T-helper 1 cell (primary cell): ENCODE results near the gene SARM1.
A peak's percentile ranks its signal among the peaks of the same experiment; 100 is the strongest.

ENCODE experiments used
- DNase-seq, 5 donors: peaks; one replicate each; pipeline ENCODE4 v3.0.0-alpha.2; 2012 to 2020

SARM1 gene

DNA sequence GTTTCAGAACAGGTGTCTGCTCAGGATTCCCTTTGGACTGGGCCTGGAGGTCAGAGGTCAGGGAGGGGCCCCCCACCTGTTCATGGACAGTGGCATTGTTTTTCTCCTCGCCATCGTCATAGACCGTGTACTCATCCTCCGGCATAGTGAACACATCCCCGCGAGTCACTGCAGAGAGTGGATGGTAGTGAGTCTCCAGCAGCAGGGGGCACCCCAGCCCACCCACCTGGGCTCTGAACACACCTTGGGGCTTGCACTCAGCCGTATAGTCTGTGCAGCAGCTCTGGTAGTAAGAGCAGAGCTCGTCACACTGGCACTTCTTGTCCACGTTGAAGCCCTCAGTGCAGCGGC, 1.8 kb upstream of the SARM1 start:
- no peak for DNase-seq

DNA sequence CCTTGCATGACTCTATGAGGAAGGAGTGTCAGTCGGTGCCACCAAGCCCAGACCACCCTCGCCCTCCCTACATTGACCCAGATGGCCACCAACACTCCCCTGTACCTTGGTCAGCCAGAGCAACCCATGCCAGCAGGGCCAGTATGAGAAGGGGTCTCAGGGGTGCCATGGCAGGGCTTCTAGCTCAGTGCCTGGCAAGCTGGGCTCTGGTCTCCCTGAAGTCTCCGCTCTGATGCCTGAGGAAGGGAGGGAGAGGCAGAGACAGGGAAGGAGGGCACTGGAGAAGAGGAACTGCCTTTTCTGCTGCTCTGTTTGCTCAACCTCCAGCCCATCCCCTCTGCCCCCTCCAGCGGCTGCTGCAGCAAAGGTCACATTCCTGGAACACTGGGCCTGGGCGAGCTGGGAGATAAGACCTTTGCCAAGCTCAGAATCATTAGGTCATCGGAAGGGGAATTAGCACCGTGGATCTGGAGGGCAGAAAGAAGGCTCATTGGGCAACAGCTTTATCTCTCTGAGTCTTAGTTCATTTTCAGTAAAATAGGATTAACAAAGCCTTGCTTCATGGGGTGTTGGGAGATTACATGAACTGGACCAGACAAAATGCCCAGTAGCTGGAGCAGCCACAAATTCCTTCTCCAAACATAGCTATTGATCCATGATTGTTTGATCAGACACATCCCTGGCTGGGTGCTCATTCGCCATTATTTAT, 1.3 kb upstream of the SARM1 start, which contains the start of gene VTN:
Gene VTN, minus strand, starts transcription at position 273 of the 709 bp plus-strand sequence. Its CDS starts 104 bp downstream, at position 169.
- DNase-seq, result no peak

DNA sequence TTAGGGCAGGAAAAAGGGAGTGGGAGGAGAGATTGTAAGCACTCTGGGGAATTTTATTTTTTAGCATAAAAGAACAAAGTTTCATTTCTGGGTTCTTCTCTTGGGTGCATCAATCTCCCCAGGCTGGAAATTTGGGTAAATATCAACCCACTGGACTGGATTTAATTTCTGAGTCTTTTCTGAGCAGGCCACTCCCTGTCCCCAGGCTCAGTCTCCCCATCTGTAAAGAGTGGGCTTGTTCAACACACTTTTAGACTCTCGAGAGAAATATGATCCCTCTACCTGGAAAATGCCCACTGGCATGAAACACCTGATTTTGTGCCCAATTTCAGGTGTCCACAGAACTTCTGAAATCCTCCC, 770 bp upstream of the SARM1 start:
- no peak for DNase-seq

DNA sequence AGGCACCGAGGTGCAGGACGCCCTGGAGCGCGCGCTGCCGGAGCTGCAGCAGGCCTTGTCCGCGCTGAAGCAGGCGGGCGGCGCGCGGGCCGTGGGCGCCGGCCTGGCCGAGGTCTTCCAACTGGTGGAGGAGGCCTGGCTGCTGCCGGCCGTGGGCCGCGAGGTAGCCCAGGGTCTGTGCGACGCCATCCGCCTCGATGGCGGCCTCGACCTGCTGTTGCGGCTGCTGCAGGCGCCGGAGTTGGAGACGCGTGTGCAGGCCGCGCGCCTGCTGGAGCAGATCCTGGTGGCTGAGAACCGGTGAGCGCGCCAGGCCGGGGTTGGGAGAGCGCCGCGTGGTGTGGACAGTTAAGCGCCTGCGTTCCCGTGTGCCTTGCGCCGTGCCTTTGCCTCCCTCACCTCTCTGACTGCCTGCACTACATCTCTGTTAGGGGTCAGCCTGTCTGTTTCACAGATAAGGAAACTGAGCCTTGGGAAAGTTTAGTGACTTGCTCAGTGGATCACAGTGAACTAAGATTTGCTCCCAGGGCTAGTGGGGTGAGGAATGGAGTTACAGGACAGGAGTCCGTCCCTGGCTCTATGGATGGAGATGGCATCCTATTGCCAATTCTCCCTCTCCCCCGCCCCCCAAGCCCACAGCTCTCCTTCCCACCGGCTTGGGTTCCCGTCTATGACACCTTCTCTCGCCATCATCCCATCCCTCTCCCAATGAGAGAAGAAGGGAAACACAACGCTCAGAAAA, 880 bp downstream of the SARM1 start:
- DNase-seq, result peak in 1 of 5 donors; percentile 35

DNA sequence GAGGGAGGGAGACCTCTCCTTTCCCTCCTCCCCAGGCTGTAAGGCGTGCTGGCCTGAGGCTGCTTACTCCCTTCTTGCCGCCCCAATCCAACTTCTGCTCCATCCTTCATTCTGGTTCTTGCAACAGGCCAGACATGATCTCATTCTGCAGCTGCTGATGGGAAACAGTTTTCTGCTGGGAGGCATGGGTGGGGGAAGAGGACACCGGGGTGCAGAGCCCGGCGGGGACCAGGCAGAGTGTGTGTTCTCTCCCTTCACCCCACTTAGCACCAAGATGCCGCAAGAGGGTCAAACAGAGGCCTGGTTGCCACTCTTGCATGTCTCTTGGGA, 1.4 kb downstream of the SARM1 start:
- no peak for DNase-seq

DNA sequence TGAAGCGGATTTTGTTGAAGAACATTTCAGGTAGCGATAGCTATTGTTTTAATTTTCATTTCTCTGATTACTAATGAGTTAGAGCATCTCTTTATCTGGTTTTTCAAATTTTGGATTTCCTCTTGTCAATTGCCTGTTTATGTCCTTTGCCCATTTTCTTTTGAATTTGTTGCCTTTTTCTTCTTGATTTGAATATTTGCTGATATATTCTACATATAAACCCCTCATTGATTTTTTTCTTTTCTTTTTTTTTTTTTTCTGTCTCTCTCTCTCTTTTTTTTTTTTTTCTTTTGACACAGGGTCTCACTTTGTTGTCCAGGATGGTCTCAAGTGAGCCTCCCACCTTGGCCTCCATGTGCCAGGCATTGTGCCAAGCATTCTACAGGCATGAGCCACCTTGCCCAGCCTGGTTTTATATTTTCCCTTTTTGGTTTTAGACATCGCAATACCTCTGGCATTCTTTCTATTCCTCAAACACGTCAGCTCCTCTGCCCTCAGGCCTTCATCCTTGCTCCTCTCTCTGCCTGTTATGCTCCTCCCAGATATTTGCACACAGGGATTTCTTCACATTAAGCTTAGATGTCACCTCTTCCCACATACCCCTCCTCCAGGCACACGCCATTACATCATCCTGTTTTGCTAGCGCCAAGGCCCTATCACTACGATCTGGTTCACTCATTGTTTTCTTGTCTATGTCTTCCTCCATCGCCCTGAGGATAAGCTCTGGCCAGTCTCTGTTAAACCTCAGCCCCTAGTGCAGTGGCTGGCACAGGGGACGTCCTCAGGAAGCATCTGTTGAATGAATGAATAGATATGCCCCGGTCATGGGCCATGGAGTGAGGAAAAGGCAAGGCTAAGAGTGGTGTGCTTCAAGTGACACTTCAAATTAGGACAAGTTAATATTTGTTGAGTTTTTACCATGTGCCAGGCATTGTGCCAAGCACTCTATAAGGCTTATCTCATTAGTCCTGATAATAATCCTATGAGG, 8.6 kb downstream of the SARM1 start:
- DNase-seq, result no peak

DNA sequence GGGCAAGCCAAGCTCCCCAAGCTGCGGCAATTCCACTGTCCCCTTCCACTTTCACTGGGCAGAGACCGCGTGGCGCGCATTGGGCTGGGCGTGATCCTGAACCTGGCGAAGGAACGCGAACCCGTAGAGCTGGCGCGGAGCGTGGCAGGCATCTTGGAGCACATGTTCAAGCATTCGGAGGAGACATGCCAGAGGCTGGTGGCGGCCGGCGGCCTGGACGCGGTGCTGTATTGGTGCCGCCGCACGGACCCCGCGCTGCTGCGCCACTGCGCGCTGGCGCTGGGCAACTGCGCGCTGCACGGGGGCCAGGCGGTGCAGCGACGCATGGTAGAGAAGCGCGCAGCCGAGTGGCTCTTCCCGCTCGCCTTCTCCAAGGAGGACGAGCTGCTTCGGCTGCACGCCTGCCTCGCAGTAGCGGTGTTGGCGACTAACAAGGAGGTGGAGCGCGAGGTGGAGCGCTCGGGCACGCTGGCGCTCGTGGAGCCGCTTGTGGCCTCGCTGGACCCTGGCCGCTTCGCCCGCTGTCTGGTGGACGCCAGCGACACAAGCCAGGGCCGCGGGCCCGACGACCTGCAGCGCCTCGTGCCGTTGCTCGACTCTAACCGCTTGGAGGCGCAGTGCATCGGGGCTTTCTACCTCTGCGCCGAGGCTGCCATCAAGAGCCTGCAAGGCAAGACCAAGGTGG, 9.8 kb downstream of the SARM1 start:
- DNase-seq, result peak in 1 of 5 donors; percentile 36

DNA sequence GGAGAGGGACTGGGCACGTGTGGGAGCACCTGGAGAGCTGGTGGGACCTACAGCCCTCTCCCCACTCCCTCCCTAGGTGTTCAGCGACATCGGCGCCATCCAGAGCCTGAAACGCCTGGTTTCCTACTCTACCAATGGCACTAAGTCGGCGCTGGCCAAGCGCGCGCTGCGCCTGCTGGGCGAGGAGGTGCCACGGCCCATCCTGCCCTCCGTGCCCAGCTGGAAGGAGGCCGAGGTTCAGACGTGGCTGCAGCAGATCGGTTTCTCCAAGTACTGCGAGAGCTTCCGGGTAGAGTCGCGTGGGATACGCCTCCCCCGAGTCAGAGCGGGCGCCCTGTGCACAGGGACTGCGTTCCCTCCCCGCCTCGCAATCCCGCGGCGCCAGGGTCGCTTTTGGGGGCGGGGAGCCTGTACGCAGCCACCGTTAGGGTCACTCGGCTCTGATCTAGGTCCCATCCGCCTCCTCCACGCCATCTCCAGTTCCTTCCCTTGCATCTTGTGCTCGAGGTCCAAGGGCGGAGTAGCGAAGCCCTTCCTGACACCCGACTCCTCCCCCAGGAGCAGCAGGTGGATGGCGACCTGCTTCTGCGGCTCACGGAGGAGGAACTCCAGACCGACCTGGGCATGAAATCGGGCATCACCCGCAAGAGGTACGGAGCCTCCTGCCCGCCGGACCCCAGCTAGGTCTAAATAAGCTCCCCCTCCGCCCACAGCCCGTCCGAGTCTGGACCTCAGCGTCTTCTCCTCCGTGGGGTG, 13.0 kb downstream of the SARM1 start:
- peak; percentile 38 to 80 (median 52) for DNase-seq

DNA sequence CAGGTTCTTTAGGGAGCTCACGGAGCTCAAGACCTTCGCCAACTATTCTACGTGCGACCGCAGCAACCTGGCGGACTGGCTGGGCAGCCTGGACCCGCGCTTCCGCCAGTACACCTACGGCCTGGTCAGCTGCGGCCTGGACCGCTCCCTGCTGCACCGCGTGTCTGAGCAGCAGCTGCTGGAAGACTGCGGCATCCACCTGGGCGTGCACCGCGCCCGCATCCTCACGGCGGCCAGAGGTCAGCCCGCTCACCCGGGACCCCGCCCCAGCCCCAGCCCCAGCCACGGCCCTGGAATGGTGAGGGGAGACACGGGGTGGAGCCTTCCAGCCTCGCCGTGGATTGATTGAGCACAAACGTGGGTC, 13.5 kb downstream of the SARM1 start:
- DNase-seq, result no peak

DNA sequence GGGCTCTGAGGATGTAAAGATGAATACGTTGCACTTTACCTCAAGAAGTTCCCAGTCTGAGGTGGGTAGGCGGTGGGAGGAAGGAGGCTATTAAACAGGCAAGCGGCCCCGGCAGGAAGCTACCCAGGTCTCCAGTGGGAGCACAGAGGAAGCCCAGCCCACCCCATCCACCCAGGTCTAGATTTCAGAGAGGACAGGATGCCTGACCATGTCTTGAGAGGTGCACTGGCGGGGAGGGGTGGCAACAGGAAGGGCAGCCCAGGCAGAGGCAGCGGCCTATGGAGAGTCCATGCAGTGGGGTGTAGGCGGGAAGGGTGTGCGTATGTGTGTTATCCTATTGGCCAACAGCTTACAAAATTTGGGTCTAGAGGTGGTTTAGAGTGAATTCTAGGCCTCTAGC, 13.9 kb downstream of the SARM1 start:
- DNase-seq, result no peak

DNA sequence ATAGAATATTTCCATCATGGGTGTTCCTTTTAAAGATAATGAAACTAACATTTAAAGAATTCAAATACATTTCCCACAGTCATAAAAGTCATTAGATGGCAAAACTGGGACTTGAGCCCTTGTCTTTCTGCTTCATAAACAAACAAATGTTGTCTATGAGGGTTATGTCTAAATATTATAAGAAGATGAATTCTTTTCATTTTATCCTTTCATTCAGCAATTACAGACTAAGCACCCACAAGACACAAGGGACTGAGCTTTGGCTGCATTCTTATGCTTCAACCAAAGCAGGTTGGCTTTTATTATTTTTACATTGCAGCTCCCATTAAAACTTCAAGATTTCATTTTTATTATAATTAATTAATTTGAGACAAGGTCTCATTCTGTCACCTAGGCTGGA, 14.9 kb downstream of the SARM1 start:
- no peak for DNase-seq

DNA sequence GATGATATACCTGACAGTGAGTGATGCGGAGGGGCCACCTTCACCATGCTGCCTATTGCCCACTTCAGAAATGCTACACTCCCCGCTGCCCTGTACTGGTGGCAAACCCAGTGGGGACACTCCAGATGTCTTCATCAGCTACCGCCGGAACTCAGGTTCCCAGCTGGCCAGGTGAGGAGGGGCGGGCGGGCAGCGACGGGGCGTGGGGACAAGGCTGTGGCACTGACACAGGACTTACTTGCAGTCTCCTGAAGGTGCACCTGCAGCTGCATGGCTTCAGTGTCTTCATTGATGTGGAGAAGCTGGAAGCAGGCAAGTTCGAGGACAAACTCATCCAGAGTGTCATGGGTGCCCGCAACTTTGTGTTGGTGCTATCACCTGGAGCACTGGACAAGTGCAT, 16.6 kb downstream of the SARM1 start:
- no peak for DNase-seq

DNA sequence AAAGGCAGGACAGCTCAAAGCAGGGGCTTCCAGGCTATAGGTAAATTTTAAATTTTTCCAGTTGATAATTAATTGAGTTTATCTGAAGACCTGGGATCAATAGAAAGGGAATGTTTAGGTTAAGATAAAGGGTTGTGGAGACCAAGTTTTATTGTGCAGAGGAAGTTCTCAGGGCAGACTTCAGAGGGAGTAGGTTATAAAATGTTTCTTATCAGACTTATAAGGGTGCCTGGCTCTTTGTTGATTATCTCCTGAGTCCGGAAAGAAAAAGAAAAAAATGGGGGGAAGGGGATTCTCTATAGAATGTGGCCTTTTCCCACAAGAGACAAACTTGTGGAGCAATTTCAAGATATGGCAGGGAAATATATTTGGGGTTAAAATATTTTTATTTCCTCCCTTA, 18.6 kb downstream of the SARM1 start:
- no peak for DNase-seq

DNA sequence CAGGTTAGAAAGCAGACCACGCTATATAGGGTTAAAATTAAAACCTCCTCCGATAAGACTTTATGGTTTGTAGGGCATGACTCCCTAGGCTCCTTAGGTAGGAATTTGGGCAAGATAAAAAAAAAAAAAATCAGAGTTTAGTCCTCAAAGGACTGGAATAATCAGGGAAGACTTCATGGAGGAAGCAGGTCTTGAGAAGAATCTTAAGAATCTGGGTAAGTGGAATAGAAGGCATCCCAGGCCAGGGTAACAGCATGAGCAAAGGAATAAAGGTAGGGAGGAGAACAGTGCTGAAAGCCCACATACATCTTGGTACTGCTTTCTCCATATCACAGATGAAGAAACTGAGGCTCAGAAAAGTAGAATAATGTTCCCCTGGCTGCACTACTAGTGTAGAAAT, 19.1 kb downstream of the SARM1 start:
- no peak for DNase-seq

DNA sequence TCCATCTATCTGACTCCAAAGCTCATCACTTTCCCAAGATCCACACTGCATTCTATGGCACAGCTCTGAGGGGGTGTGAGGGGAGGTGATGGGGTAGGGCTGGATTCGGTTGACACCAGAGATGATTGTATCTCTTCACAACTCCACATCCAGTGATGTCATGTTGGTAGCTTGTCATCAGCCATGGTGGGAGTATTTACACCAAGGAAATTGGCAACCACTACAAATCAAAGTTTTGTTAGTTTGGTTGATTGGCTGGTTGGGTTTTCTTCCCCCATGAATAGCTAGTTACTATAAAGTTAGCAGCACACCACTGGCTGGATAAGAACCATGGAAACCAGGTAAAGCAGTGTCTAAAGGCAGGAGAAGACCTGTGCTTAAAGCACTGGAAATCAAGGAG, 19.5 kb downstream of the SARM1 start:
- no peak for DNase-seq

DNA sequence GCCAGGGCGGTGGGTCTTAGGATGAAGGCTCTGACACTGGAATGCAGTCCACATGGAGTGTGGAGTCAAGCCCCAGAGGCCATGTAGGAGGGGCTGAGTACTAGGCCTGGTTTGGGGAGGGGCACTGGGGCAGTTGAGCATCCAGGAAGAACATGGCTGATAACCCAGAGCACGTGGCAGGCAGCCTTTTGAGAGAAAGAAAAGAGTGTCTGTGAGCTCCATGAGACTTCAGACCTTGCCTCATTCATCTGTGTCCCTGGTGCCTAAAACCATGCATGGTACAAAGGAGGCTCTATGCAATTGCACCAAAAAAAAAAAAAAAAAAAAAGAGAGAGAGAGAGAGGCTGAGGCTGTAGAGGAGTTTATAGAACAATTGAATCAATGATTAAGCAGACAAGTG, 19.9 kb downstream of the SARM1 start:
- DNase-seq, result no peak

DNA sequence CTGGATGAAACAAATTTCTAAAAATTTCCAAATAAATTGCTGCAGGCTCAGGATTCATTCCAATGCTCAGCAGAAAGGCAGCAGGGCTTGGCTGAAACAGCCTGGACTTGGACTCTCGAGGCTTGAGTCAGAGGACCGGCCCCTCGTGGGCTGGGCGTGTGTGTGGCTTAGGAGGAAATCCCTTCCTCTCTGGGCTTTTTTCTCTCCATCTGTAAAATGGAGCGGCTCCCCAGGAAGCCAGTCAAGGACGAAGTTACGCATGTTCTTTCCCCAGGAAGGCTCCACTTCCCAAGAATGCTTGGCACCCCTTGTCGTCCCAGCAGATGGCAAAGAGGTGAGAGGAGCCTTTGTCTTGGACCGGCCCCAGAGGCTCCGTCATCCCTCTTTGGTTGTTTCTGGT, 21.0 kb downstream of the SARM1 start:
- DNase-seq, result no peak

DNA sequence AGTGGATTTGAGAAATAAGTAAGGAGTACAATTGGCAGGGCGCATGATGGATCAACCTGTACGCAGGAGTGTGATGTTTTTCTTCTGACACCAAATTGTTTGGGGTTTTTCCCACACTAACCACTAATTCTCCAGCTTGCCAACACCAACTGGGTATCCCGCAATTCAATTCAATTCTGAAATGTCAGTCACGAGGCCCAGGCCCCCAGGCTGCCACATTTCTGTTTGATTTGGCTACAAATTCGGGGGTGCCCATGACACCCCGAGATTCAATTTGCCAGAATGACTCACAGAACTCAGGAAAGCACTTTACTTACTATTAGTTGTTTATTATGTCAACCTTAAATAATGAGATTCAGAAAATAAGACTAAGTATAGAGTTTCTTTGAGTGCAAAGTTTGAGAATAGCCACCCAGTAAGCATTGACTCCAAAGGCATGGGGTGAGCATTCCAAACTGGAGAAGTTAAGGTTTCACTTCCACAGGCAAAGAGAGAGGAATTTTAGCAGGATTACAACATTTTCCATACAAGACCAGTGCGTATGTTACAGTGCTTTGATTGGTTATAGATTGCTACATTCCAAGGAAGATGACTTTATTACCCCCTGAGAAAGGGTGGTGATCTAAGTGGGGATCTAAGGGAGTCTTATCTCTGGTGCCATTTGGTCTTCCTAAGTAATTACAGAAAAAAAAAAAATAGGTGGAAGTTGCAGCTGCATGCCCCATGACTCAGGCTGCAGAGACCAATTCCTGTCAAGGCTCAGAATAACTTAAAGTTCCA, 23.0 kb downstream of the SARM1 start:
- DNase-seq, result no peak

DNA sequence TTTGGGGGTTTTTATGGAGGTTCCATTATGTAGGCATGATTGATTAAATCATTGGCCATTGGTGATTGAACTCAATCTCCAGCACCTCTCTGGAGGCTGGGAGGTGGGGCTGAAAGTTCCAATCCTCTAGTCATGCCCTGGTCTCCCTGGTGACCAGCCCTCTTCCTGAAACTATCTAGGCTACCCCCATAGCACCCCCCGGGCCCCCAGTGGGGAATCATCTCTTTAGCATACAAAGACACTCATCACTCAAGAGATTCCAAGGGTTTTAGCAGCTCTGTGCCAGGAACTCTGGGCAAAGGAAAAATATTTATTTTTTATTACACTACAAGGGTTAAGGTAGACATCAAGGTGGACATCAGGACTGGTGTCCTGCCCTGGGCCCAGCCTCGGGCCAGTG, 23.9 kb downstream of the SARM1 start:
- DNase-seq, result no peak

DNA sequence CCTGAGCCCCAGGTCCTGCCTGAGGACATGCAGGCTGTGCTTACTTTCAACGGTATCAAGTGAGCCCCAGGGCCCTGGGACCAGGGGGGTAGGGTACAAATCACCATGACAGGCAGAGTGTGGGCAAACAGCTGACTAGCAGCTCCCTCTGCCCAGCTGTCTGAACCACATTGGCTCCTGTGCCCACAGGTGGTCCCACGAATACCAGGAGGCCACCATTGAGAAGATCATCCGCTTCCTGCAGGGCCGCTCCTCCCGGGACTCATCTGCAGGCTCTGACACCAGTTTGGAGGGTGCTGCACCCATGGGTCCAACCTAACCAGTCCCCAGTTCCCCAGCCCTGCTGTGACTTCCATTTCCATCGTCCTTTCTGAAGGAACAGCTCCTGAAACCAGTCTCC, 24.5 kb downstream of the SARM1 start:
- no peak for DNase-seq

DNA sequence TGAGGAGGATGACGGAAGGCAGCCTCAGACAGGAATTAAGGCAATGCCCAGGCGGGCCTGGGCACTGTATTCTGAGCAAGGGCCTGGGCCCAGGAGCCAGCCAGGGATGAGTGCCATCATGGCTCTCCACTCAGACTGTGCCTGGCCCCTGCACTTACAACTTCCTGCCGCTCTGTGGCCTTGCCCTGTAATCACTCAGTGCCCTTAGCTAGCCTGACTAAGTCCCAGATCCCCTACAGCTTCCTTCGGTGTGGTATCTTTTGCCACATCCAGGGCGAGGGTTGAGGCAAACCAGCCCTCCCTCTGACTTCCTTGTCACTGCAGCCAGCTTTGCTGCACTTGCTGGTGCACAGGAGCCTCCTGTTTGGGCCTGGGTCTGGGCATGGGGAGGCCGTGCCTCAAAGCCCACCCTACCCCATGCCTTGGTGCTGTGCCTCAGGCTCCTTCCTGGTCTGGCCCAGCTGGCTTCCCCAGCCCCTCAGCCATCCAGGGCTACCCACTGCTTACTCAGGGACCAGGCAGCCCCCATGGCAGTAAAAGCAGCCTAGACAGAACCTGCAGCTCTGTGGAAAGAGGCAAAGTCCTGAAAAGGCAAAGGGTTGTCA, 25.2 kb downstream of the SARM1 start:
- DNase-seq, result no peak
